ENCODE measurements around the gene CEACAM19.
"Not testable (repeated sequence)": the region's sequence is repeated elsewhere in the genome, so short reads cannot be mapped to it uniquely, and the experiment has no call there.

The CEACAM19 gene

GRCh38 chr19:44671400-44671799 lies at the start of gene CEACAM19:
Gene CEACAM19, plus strand, starts transcription at chr19:44671482. Its CDS starts 450 bp downstream, at chr19:44671932.
- TF ChIP-seq CTCF (IDR thresholded peaks at IDR 0.05; ENCODE audit: extremely low read depth, insufficient read depth, missing control alignments): no peak
- in situ Hi-C loops (cut with MboI; ENCODE audit: low pct_unique_long_range_greater_than_20kb, low sequenced_read_pairs, unreplicated experiment): no loop called here
- peak; percentile 43 for DNase-seq (ENCODE audit: low spot score)

GRCh38 chr19:44623080-44623479 lies 48.2 kb upstream of the CEACAM19 start:
- in situ Hi-C loops (cut with MboI; ENCODE audit: low pct_unique_long_range_greater_than_20kb, low sequenced_read_pairs, unreplicated experiment): no loop called here
- no peak for DNase-seq (ENCODE audit: low spot score)
- no peak for TF ChIP-seq CTCF (IDR thresholded peaks at IDR 0.05; ENCODE audit: extremely low read depth, insufficient read depth, missing control alignments)

GRCh38 chr19:44623626-44624025 lies 47.7 kb upstream of the CEACAM19 start:
- TF ChIP-seq CTCF (IDR thresholded peaks at IDR 0.05; ENCODE audit: extremely low read depth, insufficient read depth, missing control alignments): no peak
- DNase-seq (ENCODE audit: low spot score): no peak
- in situ Hi-C loops (cut with MboI; ENCODE audit: low pct_unique_long_range_greater_than_20kb, low sequenced_read_pairs, unreplicated experiment): no loop called here

GRCh38 chr19:44624840-44625354 lies 46.4 kb upstream of the CEACAM19 start:
- no peak for DNase-seq (ENCODE audit: low spot score)
- TF ChIP-seq CTCF (IDR thresholded peaks at IDR 0.05; ENCODE audit: extremely low read depth, insufficient read depth, missing control alignments): no peak
- in situ Hi-C loops (cut with MboI; ENCODE audit: low pct_unique_long_range_greater_than_20kb, low sequenced_read_pairs, unreplicated experiment): no loop called here

- in situ Hi-C loops (cut with MboI; ENCODE audit: low pct_unique_long_range_greater_than_20kb, low sequenced_read_pairs, unreplicated experiment): not testable (repeated sequence)
These were observed 45.6 kb upstream of the CEACAM19 start for GRCh38 chr19:44625637-44626036.

GRCh38 chr19:44626048-44626624 lies 45.1 kb upstream of the CEACAM19 start:
- no peak for DNase-seq (ENCODE audit: low spot score)
- in situ Hi-C loops (cut with MboI; ENCODE audit: low pct_unique_long_range_greater_than_20kb, low sequenced_read_pairs, unreplicated experiment): no loop called here
- TF ChIP-seq CTCF (IDR thresholded peaks at IDR 0.05; ENCODE audit: extremely low read depth, insufficient read depth, missing control alignments): no peak

More at GRCh38 chr19:44625637-44626036, 45.6 kb upstream of the CEACAM19 start:
- not testable (repeated sequence) for DNase-seq (ENCODE audit: low spot score)

GRCh38 chr19:44627631-44628030 lies 43.7 kb upstream of the CEACAM19 start:
- in situ Hi-C loops (cut with MboI; ENCODE audit: low pct_unique_long_range_greater_than_20kb, low sequenced_read_pairs, unreplicated experiment): no loop called here
- no peak for DNase-seq (ENCODE audit: low spot score)
- no peak for TF ChIP-seq CTCF (IDR thresholded peaks at IDR 0.05; ENCODE audit: extremely low read depth, insufficient read depth, missing control alignments)

Data from GM13977 (cell line).